GM21360 (cell line): ENCODE results near the gene CCDC50.

Experiments used
- ATAC-seq: cut with Tn5 transposase; IDR thresholded peaks from one replicate; pipeline ENCODE4 v1.9.1; 2021; ENCODE audit warnings: mild to moderate bottlenecking, moderate library complexity; ENCODE audit not compliant: unreplicated experiment

The CCDC50 gene

DNA sequence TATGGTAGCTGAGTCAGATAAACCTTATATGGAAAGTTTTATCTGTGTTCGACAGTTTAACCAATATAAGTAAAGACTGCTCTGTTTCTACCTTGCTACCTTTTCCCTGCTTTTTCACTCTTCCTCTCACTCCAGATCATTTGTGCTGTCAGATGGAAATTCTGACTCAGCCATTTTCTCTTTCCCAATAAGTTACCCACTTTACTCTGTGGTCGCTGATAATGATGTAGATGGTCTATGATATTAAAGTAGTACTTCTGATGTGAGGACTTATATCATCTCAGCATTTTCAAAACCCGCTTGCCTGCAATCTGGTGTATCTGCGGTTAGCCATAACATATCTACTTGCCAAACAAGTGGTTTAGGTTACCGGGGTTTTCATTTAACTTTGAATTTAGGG is 16.1 kb downstream of the CCDC50 start:
- ATAC-seq, result no peak

DNA sequence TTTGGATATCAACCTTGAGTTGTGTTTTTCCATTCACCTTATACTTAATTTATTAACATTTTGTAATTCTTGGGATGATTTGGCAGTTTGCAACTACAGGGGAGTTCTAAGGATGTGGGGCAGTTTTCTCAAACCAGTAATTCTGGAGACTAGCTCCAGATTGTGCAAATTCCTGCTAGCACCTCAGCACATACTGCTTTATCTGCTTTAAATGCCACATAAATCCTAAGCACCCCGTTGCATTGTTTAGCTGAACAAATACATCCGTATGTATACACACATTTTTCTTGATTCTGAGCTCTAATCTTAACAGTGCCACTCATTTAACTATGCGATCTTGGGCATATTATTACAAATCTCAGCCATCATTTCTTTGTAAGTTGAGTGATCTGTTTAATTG is 18.0 kb downstream of the CCDC50 start:
- no peak for ATAC-seq

DNA sequence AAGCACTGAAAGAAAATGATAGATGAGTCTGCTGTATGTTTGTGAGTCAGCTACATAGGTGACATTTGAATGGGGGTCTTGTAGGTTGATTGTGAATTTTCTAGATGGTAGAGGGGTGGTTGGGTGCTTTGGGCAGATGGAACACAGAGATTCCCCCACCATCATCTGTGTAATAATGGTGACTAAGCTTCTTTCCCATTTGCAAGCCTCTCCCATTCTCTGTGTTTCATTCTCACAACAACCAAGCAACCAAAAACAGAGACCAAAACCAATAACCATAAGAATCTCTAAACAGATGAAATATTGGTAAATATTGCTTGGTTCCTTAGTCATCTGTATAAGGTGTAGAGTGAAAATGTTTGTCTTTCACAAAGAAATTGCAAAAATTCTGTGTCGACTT is 18.9 kb downstream of the CCDC50 start:
- ATAC-seq, result no peak

DNA sequence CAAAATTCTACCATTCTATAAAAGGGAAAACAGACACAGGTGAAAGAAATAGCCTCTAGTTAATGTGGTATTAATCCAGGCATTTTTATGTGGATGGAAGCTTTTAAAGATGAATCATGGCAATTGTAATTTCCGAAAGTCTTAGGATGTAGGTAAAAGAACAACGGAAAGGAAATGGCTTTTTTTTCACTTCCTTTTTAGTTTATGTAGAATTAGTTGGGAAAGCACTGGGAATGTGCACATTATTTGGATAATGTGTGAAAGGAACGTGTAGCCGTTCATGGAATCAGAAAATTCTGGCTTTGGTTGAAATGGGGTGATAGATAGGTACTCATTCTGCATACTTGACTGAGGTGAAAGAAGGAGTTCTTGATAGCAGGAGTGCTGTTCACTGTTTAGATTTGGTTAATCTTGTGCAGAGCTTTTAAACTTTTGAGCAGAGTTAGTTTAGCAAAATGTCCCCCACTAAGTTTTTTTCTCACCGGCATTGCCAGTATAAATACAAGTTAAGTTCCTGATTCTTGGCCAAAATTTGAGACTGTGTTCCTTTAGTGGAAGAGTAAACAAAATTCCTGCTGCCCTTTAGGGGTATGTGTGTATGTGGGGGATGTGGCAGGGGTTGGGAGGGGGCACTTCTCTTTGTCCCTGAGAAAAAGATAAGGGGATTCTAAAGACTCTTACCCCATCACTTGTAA is 21.3 kb downstream of the CCDC50 start:
- no peak for ATAC-seq

DNA sequence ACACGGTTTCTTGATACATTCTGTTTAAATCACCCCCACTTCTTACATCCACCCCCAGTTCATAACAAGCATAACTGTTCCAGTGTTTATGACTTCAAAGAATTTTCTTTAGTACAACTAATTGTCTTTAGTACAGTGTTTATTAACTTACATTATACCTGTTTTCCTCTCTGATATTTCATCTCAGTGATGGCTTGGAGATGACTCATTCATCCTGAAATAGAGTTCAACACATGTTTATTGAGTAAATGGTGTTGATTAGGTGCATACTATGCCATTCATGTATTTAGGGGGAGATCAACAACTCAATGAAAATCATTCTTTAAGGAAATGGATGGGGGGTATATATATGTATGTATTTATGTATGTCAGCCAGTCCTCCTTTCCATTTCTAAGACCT is 22.8 kb downstream of the CCDC50 start:
- no peak for ATAC-seq

DNA sequence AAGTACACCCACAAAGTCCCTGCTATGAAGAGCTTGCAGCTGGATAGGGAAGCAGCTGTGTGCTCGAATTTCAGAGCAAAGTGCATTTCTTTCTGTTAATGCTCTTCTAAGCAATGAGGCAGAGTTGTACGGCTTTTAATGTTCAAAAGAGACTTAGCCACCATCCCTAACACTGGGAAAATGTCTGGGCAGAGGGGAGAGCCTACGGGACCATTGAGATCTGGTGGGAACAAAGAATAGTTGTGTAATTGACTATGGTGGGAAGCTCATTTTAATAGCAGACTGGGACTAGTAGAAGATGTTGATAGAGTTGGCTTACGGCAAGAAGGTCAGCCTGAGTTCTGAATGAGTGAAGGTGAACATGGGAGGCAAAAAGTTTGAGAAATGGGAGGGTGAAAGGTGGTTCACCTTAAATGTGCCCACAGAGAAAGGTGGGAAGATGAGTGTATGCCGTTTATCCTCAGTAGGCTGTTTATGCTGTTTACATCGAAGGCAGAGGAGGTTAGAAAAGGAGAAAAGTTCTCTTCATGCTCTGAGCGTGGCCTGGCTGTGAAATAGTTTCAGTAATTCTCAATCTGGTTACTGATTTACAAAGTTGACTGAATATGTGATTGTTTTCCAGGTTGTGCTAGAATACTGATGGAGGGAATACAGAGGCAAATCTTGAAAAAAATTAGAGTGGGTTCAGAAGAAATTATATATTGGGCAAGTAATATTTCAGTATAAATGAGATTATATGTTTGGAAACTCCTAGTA is 24.0 kb downstream of the CCDC50 start:
- no peak for ATAC-seq

DNA sequence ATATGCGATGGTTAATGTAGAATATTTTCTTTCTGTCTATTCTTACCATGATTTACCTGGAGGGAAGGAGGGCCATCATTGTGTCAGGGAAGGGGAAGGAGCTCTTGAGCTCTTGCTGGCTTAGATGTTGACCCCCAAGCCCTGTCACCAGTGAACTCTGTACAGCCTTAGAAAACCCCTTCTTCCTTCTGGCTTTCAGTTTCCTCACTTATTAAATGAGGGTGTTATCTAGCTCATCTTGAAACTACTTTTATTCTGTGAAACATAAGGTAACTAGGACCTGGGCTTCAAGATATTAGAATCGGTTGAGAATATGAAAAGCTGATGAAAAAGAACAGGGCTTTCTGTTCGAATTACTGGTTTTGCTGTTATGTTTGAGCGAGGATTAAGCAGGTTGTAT is 26.2 kb downstream of the CCDC50 start:
- peak; percentile 93 for ATAC-seq

DNA sequence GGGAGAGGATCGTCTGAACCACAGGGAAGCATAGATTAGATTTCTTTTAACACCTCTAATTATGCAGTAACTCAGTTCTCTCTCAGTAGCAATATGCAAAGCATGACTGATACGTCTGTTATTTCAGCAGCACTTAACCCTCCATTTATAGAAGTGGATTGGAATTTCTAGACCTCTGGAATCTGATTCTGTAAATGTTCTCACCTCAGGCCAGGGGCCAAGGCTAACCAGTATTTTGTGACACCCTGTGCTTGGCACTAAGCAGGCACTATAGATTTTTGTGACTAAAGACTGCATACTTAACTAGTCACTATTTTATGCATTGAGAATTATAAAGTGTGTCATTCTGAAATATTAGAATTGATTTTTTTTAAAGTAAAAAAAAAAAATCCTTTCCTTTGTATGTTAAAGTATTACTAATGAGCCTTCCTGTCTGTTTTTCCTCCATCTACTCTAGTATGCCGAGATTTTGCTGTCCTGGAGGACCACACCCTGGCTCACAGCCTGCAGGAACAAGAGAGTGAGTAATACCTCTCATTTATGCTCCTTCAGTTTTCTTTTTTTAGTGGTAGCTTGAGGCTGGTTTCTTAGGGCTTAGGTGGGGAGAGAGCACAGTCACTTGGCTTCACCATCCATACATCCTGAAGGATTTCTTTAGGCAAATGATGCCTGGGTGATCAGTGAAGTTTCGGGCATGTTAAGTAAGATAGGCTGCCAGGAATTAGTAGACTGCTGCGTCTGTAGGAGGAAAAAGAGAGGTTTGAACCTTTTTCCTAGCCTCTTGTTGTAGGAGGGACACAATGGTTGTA is 27.6 kb downstream of the CCDC50 start:
- no peak for ATAC-seq

DNA sequence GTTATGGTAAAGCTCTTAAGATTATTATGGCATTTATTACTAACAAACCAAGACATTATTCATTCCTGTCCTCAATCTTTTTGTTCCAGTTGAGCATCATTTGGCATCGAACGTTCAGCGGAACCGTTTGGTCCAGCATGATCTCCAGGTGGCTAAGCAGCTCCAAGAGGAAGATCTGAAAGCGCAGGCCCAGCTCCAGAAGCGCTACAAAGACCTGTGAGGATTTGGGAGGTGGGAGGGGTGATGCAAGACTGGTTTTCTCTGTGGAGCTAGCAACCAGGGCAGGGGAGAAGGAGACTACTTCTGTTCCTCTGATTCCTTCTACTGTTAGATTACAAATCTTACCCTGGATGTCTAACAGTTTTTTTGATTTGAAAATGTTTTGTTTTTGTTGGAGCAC is 28.7 kb downstream of the CCDC50 start:
- no peak for ATAC-seq

DNA sequence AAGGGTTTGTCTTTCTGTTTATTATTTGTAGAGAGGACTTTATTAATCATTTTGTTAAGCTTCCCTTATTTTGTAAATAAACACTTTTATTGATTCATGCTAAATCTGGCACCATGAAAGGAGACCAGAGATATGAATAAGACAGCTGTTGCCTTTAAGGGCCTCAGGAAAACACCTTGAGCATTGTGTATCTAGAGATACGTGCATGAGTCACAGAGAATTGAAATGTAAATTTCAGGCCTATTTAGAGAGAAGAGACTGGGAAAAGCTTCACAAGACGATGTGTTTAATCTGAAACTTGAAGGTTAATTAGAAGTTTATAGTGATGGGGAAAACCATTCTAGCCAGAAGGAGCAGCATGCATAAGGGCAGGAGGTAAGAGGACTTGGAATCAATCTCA is 29.7 kb downstream of the CCDC50 start:
- no peak for ATAC-seq

DNA sequence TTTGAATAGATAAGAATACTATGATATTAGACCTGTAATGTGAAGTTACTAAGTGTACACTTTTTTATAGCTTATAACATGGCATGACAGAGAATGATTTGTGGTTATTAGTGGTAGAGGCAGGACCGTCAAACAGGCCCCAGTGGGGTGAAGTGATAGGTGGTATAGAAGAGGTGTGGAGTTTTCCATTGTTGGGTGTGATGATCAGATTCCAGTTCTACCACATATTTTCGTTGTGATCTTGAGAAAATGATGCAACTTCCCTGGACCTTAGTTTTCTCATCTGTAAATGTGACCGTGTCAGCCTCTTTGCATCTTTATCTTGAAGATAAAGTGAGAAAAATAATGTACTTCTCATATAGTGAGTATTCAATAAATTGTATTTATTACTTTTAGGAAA is 31.4 kb downstream of the CCDC50 start:
- ATAC-seq, result no peak

DNA sequence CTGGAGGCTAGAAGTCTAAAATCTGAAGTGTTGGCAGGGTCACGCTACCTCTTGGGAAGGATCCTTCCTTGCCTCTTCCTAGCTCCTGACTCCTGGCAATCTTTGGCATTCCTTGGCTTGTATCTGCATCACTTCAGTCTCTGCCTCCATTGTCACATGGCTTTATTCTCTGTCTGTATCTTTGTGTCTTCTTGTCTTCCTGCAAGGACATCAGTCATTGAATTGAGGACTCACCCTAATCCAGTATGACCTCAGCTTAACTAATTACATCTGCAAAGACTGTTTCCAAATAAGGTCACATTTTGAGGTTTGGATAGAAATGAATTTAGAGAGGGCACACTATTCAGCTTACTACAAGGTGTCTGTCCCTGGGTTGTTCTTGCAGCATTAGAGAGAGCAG is 32.3 kb downstream of the CCDC50 start:
- ATAC-seq, result no peak

DNA sequence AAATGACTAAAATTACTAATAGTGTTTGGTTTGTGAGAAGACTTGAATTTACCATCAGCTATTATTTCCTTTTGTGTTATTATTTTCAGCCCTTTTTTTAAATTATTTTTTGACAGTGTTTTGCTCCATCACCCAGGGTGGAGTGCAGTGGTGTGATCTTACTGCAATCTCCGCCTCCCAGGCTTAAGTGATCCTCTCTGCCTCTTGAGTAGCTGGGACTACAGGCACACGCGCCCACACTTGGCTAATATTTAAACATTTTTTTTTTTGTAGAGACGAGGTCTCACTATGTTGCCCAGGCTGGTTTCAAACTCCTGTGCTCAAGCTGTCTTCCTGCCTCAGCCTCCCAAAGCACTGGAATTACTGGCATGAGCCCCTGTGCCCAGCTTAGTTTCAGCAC is 32.8 kb downstream of the CCDC50 start:
- no peak for ATAC-seq

DNA sequence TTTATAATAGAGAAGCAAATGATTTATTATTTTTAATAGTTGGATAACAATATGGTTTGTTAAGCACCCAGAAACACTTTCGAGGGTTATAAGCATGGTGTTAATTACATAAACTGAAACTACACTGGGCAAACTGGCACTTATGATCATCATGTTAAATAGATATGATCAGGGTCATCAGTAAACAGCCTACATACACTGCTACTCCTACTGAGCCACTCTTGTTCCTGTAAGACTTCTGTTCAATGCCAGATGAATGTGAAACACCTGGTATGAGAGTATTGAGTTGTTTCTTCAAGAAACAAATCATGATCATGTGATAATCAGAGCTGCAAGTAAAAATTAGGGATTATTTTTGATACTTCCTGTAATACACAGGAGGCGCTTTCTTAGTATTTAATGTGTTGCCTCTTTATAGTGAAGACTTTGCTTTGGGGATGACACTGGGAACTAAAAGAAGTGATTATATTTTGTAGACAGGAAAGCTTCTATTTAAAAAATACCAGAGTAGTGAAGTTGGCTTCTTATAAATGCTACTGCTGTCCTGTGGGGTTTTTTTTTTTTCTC is 33.4 kb downstream of the CCDC50 start:
- ATAC-seq, result no peak

DNA sequence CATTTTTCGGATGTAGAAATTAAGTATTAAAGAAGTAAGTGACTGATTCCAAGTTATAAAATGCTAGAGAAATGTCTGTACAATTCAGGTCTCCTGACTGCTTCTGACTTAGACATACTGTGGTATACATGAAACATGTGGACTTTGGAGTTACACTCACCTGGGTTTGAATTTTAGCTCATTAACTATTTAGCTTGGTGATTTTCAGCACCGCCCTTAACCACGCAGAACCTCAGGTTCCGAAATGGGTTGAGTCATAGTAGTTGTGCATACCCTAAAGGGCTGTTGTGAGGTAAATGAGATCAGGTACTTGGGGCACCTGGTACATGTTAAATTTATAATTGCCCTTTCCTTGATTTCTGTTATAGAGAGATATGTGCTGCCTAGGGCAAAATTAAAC is 34.0 kb downstream of the CCDC50 start:
- ATAC-seq, result no peak

DNA sequence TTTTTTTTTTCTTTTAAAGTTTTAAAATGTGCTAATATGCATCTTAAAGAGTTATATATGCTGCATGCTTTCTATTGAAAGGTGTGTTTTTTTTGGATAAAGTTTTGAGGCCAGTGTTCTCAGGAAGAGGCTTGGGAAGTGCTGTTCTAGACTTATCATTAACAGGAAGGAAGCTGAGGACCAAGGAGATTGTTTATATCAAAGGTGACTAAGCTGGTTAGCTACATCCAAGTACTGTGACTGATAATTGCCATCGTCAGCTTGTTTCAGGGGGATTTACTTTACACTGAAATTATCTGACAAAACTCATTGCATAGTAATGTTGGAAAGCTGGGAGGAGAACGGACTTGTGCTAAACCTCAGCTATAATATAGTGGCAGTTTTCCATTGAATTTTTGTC is 37.5 kb downstream of the CCDC50 start:
- ATAC-seq, result no peak

DNA sequence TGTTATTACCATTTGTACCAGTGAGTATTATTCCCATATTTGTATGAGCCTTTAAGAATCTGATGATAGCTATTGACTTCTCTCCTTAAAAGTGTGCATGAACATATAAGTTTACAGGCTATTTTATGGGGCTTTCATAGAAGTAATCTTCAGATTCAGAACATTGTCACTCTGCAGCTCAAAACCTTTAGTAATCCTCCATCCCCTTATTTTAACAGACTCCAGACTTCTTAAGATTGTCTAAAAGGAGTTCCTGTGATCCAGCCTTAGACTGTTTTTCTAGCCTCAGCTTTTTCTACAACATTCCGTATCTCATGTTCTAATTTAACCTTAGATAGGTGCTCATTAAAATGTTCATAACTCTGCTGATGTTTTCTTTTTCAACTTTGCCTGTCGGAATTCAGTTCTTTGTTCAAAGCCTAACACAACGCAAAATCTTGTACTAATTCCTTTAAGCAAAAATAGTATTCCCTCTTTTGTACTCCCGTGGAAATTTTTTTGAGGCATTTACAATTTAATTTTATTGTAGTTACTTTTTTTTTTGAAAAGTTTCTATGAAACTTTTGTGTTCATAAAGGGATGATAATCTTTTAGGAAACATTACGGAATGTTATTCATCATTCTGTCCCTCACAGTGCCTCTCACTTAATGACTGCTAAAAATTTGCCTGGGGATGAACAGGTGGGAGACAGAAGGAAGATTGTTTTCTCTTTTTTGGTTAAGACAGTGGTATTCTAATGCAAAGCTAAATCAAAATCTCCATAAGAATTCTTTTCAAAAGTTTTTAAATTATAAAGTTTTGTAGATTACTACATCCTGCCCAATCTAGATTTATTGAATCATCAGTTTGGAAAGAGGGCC is 39.8 kb downstream of the CCDC50 start:
- ATAC-seq, result no peak

DNA sequence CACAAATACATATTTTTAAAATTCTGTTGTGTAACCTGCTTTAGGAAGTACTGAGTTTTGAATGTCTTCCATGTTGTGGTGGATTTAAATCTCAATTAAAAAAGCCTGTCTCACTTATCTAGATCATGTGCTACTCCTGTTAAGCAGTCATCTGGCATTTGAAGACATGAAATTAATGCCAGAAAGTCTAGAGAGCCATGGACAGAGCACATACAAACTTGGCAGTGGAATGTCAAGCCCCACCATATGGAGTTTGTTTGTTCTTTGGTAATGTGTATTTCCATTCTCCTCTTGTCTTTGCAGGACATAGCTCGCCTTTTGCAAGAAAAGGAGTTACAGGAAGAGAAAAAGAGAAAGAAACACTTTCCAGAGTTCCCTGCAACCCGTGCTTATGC is 40.4 kb downstream of the CCDC50 start:
- no peak for ATAC-seq

DNA sequence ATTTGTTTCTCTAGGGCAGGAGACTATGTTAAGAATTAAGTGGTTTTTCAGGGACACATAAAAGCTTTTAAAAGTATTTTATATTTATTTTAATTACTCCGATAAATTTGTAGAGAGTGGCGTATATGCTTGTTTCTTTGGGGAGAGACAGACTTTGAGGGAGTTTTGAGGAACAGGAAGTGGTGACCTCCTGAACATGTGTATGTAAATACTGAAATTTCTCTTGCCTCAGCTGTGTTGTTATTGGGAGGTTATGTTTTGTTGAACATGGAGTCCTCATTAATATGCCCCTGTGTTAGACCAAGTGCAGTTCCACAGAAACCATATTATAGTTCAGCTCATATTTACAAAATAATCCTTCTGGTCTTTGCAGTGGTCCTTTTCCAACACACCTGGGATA is 42.9 kb downstream of the CCDC50 start:
- ATAC-seq, result no peak

DNA sequence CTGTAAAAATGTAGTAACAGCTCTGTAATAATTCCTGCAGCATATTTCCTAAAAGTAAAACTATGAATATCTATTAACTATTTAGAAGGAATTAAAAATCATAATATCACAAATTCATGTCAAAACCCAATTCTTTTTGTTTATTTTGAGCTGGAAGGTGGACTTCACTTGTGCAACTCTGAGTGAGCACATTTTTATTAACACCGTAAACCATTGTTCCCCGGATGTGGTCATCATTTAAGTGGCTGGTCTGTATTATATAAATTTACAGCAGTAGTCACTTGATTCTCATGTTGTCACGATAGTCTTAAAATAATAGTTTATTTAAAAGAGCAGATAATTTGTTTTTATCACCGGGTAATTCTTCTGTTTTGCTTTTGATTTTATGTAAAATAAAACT is 44.1 kb downstream of the CCDC50 start:
- ATAC-seq, result no peak
